Thoracic aorta (tissue), 2 donors: ENCODE measurements around the gene KIF21B. TPM values are rescaled to one million over a fixed set of nuclear protein-coding genes. Genes with fewer than 3 reads are reported as not detected.
A peak's percentile ranks its signal among the peaks of the same experiment; 100 is the strongest.

Experiments used
- ATAC-seq: fragments of 150-250 bp; one replicate; pipeline ENCODE4 v1.8.0; 2017; ENCODE audit warnings: low read depth; ENCODE audit not compliant: insufficient number of reproducible peaks, low FRiP score
- DNase-seq: peaks from one replicate; pipeline ENCODE4 v3.0.0-alpha.2; 2020; ENCODE audit warnings: low spot score
- H3K27ac ChIP-seq, 2 donors: fragments of 200-600 bp; sonication (generic); 1 replicate in 1 of 2; 2 replicates in 1 of 2; pipeline ENCODE4 v1.5.1; 2016; ENCODE audit warnings: mild to moderate bottlenecking in 2 of 2, moderate library complexity in 2 of 2
- H3K27me3 ChIP-seq: fragments of 200-600 bp; sonication (generic); replicated peaks from 2 replicates; pipeline ENCODE4 v1.6.0; 2016; ENCODE audit warnings: mild to moderate bottlenecking; ENCODE audit not compliant: insufficient read depth
- H3K36me3 ChIP-seq: fragments of 200-600 bp; sonication (generic); one replicate; pipeline ENCODE4 v1.5.1; 2016
- H3K4me1 ChIP-seq, 2 donors: fragments of 200-600 bp; sonication (generic); 1 replicate in 1 of 2; 2 replicates in 1 of 2; pipeline versions ENCODE4 v1.5.1 to v1.6.0; 2016; ENCODE audit warnings: low read depth in 2 of 2, mild to moderate bottlenecking in 1 of 2; ENCODE audit not compliant: control insufficient read depth in 1 of 2
- H3K4me3 ChIP-seq: fragments of 200-600 bp; sonication (generic); 2 replicates; pipeline ENCODE4 v1.5.1; 2016; ENCODE audit warnings: mild to moderate bottlenecking
- H3K9me3 ChIP-seq: fragments of 200-600 bp; sonication (generic); 2 replicates; pipeline ENCODE4 v1.5.1; 2016
- total RNA-seq, 2 donors: library from RNA; depleted of rRNA; stranded (reverse); fragments of >200 nt; gene quantifications; one replicate each; pipeline versions ENCODE4 v1.1.0 to v1.2.3, GENCODE V29; 2016
- TF ChIP-seq, protein P1 (sequence below): fragments of 200-600 bp; sonication (generic); IDR thresholded peaks from one replicate; pipeline ENCODE4 v1.5.1; 2019; ENCODE audit warnings: antibody characterized with exemption

KIF21B gene
- total RNA-seq, 2 donors from 2014 or later = 4.2 to 4.7 TPM

DNA sequence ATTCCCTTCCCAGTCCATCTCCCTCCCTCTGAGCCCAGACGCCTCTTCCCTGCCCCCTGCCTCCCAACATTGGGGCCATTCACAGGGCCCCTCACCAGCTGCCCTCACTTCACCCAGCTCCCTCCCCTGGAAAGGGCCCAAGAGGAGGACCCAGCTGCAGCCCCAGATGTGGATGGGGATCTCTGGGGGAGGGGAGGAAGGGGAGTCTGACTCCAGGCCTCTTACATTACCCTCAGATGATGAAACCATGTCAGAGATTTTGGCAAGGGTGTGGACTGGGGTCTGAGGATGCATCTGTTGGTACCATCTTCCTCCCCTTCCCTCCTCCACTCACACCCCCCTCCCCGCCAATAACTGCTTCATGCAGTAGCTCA, 1.1 kb upstream of the KIF21B start:
- Histone ChIP-seq H3K9me3 (no peaks in the 10 kb centered on the region), H3K36me3 (no peaks in the 10 kb centered on the region), H3K4me3 (no peak overlapping the region), H3K27me3 (no peaks in the 10 kb centered on the region), H3K4me1 (peaks cover 14 to 35% of the 10 kb centered on the region in 2 donors), H3K27ac (no peak overlapping the region)
- ATAC-seq (no peak), DNase-seq (no peak)
- TF ChIP-seq, protein P1, sequence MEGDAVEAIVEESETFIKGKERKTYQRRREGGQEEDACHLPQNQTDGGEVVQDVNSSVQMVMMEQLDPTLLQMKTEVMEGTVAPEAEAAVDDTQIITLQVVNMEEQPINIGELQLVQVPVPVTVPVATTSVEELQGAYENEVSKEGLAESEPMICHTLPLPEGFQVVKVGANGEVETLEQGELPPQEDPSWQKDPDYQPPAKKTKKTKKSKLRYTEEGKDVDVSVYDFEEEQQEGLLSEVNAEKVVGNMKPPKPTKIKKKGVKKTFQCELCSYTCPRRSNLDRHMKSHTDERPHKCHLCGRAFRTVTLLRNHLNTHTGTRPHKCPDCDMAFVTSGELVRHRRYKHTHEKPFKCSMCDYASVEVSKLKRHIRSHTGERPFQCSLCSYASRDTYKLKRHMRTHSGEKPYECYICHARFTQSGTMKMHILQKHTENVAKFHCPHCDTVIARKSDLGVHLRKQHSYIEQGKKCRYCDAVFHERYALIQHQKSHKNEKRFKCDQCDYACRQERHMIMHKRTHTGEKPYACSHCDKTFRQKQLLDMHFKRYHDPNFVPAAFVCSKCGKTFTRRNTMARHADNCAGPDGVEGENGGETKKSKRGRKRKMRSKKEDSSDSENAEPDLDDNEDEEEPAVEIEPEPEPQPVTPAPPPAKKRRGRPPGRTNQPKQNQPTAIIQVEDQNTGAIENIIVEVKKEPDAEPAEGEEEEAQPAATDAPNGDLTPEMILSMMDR = no peak

DNA sequence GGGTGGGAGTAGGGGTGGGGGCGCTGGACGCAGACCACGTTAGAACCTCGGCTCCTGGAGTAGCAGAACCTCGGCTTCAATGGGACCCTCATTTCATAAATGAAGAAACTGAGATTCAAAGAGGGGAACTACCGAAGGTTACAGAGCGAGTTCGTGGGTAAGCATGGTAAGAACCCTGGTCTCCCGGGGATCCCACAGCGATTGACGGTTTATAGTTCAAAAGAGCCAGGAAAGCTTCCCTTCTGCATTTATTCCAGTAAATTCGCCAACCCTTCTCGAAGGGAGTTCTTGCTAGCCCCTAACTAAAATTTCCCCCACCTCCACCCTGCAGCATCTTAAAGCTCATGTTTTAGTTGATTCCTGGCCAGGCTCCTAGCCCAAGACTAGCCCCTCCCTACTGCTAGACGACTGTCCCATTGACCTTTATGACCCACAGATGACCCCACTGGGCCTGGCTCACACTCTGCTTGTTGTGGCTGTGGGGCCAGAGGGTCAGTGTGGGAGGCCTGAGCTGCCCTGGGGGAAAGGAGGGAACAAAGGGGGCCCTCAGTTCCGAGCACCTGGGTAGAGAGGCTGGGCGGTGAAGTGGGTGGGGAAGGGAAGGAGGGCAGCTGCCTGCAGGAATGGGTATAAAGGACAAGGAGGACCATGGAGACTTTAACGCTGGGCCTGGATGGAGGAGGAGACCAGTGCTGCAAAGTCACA, 558 bp upstream of the KIF21B start:
- Histone ChIP-seq H3K27me3 (no peaks in the 10 kb centered on the region), H3K9me3 (no peaks in the 10 kb centered on the region), H3K4me1 (peaks cover 14 to 35% of the 10 kb centered on the region in 2 donors), H3K4me3 (no peak overlapping the region), H3K36me3 (no peaks in the 10 kb centered on the region), H3K27ac (no peak overlapping the region)
- no peak for DNase-seq
- ATAC-seq = no peak
- TF ChIP-seq, protein P1 = no peak

DNA sequence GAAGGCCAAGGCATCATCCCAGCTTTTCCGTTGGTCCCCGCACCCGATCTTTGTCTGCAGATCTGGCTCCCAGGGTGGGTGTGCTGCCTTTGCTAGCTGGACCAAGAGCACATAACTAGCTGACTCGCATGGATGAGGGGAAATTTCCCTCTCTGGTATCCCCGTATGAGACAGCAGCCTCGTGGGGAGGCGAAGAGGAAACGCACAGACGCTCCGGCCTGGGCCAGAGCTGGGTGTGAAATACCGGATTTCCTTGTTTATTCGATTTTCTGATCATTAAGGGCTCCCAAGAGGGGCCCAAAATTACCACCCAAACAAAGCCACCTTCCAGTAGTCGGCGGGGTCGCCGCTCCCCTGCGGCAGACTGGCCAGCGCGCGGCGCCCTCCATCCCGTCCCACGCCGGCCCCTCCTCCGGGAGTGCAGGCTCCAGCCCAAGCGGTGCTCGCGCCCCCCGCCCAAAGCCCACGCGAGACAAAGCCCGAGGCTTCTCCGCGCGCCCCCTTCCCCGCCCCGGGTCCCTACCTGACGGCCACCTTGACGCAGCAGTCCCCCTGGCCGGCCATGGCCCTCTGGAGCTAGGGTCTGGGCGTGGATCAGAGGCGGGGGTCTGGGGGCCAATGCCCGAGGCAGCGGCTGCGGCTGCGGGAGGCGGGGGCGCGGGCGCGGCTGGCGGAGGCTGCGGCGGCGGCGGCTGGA, 546 bp downstream of the KIF21B start:
- Histone ChIP-seq H3K36me3 (no peaks in the 10 kb centered on the region), H3K27me3 (no peaks in the 10 kb centered on the region), H3K4me3 (peak overlapping the region; percentile 81), H3K27ac (no peak overlapping the region), H3K9me3 (no peaks in the 10 kb centered on the region), H3K4me1 (peaks cover 14 to 35% of the 10 kb centered on the region in 2 donors)
- no peak for ATAC-seq
- DNase-seq = no peak
- TF ChIP-seq, protein P1 = no peak

DNA sequence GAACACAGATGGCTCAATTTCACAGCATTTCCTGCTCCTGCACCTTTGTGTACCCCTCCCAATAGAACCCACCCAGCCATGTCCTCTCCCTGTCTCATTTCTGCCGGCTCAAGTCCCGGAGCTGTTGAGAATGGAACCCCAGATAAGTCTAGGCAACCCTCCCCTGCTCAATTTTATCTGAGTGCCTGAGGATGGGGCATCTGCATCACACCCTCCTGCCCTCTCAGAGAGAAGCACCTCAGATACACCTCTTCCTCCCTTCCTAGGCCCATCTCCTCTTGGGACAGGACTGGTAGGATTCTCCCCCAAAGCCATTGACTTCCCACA, 1.1 kb downstream of the KIF21B start:
- H3K4me1 ChIP-seq = peaks cover 14 to 35% of the 10 kb centered on the region in 2 donors
- peak overlapping the region; percentile 81 for H3K4me3 ChIP-seq
- no peak overlapping the region for H3K27ac ChIP-seq
- no peaks in the 10 kb centered on the region for H3K36me3 ChIP-seq
- no peak for DNase-seq
- TF ChIP-seq, protein P1 = no peak
- H3K27me3 ChIP-seq = no peaks in the 10 kb centered on the region
- H3K9me3 ChIP-seq = no peaks in the 10 kb centered on the region
- no peak for ATAC-seq

DNA sequence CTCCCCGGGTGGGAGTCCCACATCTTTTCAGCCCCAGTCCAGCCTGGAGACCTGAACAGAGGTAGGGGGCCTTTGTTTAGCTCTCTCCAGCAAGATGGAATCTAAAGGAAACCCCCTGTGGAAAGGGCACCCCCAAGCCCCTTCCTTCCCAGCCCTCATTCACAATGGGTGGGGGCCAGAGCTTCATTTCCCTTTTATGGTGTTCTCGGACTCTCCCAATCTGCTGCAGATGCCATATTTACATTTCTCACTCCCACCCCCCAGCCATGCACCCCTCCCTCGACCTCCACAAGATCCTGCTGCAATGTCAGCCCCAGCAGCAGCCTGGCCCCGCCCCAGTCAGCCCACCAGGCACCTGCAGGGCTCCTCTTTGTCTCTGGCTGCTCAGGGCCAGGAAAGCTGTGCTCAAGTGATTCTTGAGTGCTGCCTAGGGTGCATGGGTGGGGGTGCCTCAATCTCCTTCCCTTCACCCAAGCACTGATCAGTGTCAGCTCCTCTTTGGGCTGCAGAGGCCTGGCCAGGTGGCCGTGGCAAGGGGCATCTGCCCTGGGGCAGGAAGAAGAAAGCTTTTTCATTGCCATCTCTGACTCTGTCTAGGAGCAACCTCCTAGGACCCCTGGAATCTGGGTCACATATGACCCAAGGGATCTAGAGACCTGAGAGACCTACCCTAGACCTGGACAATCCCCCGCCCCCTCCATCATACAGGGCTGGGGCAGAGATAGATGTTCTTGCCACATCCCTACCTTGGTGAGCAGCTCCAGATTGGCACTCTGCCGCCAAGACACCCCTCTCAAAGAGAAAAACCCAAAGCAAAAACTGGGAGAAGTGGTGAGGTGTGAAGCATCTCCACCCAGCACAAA, 1.7 kb downstream of the KIF21B start:
- ATAC-seq = no peak
- no peak for DNase-seq
- no peaks in the 10 kb centered on the region for H3K9me3 ChIP-seq
- H3K27me3 ChIP-seq = no peaks in the 10 kb centered on the region
- no peak overlapping the region for H3K27ac ChIP-seq
- TF ChIP-seq, protein P1 = no peak
- no peaks in the 10 kb centered on the region for H3K36me3 ChIP-seq
- H3K4me3 ChIP-seq = peak overlapping the region; percentile 81
- H3K4me1 ChIP-seq = peaks cover 12 to 29% of the 10 kb centered on the region in 2 donors
